ENCODE measurements around the gene CTNND2.

CTNND2 gene

DNA sequence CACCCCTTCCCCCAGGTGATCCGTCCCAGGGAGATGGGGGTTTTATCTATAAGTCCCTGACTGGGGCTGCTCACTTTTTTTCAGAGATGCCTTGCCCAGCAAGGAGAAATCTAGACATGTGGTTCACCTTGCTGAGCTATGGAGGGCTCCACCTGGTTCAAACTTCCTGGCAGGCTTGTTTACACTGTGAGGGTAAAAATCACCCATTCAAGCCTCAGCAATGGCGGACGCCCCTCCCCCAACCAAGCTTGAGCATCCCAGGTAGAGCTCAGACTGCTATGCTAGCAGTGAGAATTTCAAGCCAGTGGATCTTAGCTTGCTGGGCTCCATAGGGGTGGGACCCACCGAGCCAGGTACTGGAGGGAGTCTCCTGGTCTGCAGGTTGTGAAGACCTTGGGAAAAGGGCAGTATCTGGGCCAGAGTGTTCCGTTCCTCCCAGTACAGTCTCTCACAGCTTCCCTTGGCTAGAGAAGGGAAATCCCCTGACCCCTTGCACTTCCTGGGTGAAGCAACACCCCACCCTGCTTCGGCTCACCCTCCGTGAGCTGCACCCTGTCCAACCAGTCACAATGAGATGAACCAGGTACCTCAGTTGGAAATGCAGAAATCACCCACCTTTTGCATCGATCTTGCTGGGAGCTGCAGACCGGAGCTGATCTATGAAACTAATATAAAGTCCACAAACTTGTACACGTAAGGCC lies 231.7 kb downstream of the CTNND2 start:
- Histone ChIP-seq H3K4me3 (no peak overlapping the region), H3K27ac (no peak overlapping the region)
- TF ChIP-seq, protein P1, sequence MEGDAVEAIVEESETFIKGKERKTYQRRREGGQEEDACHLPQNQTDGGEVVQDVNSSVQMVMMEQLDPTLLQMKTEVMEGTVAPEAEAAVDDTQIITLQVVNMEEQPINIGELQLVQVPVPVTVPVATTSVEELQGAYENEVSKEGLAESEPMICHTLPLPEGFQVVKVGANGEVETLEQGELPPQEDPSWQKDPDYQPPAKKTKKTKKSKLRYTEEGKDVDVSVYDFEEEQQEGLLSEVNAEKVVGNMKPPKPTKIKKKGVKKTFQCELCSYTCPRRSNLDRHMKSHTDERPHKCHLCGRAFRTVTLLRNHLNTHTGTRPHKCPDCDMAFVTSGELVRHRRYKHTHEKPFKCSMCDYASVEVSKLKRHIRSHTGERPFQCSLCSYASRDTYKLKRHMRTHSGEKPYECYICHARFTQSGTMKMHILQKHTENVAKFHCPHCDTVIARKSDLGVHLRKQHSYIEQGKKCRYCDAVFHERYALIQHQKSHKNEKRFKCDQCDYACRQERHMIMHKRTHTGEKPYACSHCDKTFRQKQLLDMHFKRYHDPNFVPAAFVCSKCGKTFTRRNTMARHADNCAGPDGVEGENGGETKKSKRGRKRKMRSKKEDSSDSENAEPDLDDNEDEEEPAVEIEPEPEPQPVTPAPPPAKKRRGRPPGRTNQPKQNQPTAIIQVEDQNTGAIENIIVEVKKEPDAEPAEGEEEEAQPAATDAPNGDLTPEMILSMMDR (IDR thresholded peaks at IDR 0.05) = no peak
- DNase-seq (ENCODE audit: low spot score) = no peak

DNA sequence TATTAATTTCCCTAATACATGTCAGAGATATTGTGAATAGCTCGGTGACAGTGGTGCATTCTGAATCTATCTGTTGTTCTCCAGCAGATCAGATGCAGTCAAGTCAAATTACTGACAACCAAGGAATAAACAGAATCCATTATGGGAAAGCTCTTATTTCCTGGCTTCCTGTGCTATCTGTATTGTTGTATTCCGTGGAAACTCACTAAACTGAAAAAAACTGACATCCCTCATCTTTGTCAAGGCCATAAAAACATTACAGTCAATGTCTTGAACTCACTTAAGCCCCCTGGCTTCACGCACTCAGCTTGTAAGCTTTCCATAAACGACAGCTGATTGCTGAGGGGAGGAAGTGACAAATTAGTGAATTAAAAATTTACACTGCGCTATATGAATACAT lies 245.9 kb downstream of the CTNND2 start:
- no peak for DNase-seq (ENCODE audit: low spot score)
- TF ChIP-seq, protein P1 (IDR thresholded peaks at IDR 0.05) = no peak
- Histone ChIP-seq H3K27ac (no peak overlapping the region), H3K4me3 (no peak overlapping the region)

DNA sequence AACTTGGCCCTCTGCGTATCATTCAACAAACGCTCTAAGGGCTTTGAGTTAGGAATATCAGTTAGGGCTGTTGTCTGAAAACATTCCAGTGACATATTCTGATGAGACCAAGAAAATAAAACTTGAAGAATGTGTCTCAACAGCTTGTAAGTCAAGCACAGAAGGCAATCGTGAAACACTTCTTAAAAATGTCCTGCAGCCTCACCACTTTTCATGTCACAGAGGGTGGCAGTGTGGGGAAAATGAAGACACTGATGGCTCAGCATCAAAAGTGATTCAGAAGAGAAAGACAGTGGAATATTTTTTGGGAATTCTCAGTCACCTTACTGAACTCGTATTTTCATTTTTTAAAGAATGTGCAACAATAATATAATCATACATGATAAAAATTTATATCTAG lies 247.3 kb downstream of the CTNND2 start:
- TF ChIP-seq, protein P1 (IDR thresholded peaks at IDR 0.05) = no peak
- Histone ChIP-seq H3K4me3 (no peak overlapping the region), H3K27ac (no peak overlapping the region)
- DNase-seq (ENCODE audit: low spot score) = no peak

DNA sequence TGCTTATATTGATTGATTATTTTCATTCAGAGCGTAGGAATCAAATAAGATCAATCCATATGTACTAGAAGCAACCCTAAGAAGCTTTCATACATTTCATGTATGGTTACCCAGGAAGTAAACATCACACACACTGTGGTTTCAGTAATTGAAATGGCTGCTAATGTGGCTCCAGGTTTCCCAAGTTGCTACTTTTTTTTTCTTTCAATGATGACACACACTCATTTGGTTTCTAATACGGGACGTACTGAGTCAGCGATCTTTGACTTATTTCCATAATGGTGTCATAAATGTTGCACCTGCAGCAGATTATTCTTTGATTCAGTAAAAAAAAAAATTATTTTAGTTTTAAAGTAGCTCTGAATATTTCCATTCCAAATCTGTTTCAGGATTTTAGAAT lies 248.6 kb downstream of the CTNND2 start:
- no peak for DNase-seq (ENCODE audit: low spot score)
- Histone ChIP-seq H3K27ac (no peak overlapping the region), H3K4me3 (no peak overlapping the region)
- TF ChIP-seq, protein P1 (IDR thresholded peaks at IDR 0.05) = no peak

DNA sequence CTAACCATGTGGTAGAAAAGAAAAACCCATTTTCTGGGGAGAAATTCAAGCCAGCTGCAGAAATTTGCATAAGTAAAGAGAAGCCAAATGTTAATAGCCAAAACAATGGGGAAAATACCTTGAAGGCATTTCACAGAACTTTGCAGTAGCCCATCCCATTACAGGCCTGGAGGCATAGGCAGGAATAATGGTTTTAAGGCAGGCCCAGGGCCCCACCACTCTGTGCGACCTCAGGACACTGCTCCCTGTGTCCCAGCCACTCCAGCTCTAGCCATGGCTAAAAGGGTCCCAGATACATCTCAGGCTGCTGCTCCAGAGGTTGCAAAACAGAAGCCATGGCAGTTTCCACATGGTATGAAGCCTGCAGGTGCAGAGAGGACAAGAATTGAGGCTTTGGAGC lies 253.3 kb downstream of the CTNND2 start:
- TF ChIP-seq, protein P1 (IDR thresholded peaks at IDR 0.05) = no peak
- no peak for DNase-seq (ENCODE audit: low spot score)
- H3K4me3 ChIP-seq = no peak overlapping the region
- H3K27ac ChIP-seq = no peak overlapping the region

DNA sequence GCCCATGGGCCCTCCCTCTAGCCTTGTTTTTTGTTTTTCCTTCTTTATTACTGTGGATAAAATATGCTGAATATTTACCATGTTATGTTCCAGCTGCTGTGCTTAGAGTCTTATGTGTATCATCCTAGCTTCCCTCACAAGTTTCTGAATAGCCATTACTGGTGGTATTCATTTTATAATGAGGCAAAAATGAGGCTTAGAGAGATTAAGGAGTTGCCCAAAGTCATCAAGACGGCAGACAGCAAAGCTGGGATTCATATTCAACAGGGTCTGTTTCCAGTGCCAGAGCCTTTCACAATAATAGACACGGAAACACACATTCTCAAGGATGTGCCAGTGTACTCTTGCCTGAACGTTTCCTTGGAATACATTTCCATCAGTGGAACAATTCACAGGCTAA lies 258.1 kb downstream of the CTNND2 start:
- TF ChIP-seq, protein P1 (IDR thresholded peaks at IDR 0.05) = no peak
- Histone ChIP-seq H3K4me3 (no peak overlapping the region), H3K27ac (no peak overlapping the region)
- no peak for DNase-seq (ENCODE audit: low spot score)

DNA sequence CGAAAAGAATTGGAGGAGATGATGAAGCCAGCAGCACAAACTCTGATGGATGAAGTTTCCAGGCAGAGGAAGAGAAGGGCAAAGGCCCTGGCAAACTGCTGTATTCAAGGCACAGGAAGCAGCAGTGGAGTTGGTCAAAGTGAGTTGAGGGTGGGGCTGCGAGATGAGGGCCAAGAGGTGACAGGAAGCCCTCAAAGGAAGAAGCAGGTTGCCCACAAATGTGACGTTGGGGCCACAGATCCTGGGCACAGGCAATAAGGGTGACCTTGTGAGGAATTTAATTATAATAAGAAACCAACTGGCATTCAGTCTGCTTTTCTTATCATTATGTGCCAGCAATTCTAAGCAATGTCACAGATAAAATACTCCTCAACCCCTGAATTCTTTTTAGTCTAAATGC lies 261.8 kb downstream of the CTNND2 start:
- Histone ChIP-seq H3K27ac (no peak overlapping the region), H3K4me3 (no peak overlapping the region)
- DNase-seq (ENCODE audit: low spot score) = no peak
- TF ChIP-seq, protein P1 (IDR thresholded peaks at IDR 0.05) = no peak

Data from coronary artery (tissue), 2 donors.